GM18858 (cell line): ENCODE measurements around the gene ATP2A3.
"Not testable (repeated sequence)": the region's sequence is repeated elsewhere in the genome, so short reads cannot be mapped to it uniquely, and the experiment has no call there.

Source experiments
- ATAC-seq: cut with Tn5 transposase; IDR thresholded peaks from one replicate; pipeline ENCODE4 v1.9.1; 2021; ENCODE audit not compliant: unreplicated experiment

Gene ATP2A3

GRCh38 chr17:3956327-3956957 lies 7.8 kb downstream of the ATP2A3 start:
- no peak for ATAC-seq

- no peak for ATAC-seq
Observed at GRCh38 chr17:3955673-3955988, 8.6 kb downstream of the ATP2A3 start.

- ATAC-seq: no peak
Observed at GRCh38 chr17:3954976-3955672, 9.1 kb downstream of the ATP2A3 start.

GRCh38 chr17:3954086-3954485 lies 10.2 kb downstream of the ATP2A3 start:
- no peak for ATAC-seq

- ATAC-seq: no peak
Observed at GRCh38 chr17:3953542-3953941, 10.7 kb downstream of the ATP2A3 start.

- ATAC-seq: no peak
Observed at GRCh38 chr17:3952186-3952585, 12.1 kb downstream of the ATP2A3 start.

GRCh38 chr17:3951420-3951819 lies 12.8 kb downstream of the ATP2A3 start:
- no peak for ATAC-seq

GRCh38 chr17:3951003-3951402 lies 13.2 kb downstream of the ATP2A3 start:
- ATAC-seq: no peak

GRCh38 chr17:3950584-3950983 lies 13.7 kb downstream of the ATP2A3 start:
- no peak for ATAC-seq

GRCh38 chr17:3949418-3949817 lies 14.8 kb downstream of the ATP2A3 start:
- ATAC-seq: no peak

- ATAC-seq: not testable (repeated sequence)
Observed at GRCh38 chr17:3948551-3948950, 15.7 kb downstream of the ATP2A3 start.

GRCh38 chr17:3947318-3947810 lies 16.9 kb downstream of the ATP2A3 start:
- ATAC-seq: no peak

GRCh38 chr17:3946711-3947235 lies 17.5 kb downstream of the ATP2A3 start:
- no peak for ATAC-seq

GRCh38 chr17:3944485-3945388 lies 19.5 kb downstream of the ATP2A3 start:
- ATAC-seq: no peak

GRCh38 chr17:3943240-3943891 lies 20.9 kb downstream of the ATP2A3 start:
- ATAC-seq: no peak

GRCh38 chr17:3940965-3941698 lies 23.1 kb downstream of the ATP2A3 start:
- no peak for ATAC-seq

GRCh38 chr17:3937359-3937758 lies 26.9 kb downstream of the ATP2A3 start:
- ATAC-seq: no peak

GRCh38 chr17:3935825-3936355 lies 28.3 kb downstream of the ATP2A3 start:
- no peak for ATAC-seq

- no peak for ATAC-seq
Observed at GRCh38 chr17:3935140-3935542, 29.1 kb downstream of the ATP2A3 start.

- no peak for ATAC-seq
Observed at GRCh38 chr17:3929764-3930163, 34.5 kb downstream of the ATP2A3 start.
